GM12878 (cell line): ENCODE results near the gene TPCN2. TPM values are rescaled to one million over a fixed set of nuclear protein-coding genes. Genes with fewer than 3 reads are reported as not detected.
"Not testable (repeated sequence)": the region's sequence is repeated elsewhere in the genome, so short reads cannot be mapped to it uniquely, and the experiment has no call there.

ENCODE experiments used
- ATAC-seq: fragments of 200-7000 bp; cut with Tn5 transposase; 3 replicates; pipeline ENCODE4 v1.9.1; 2020; ENCODE audit warnings: mild to moderate bottlenecking, moderate library complexity
- BruUV-seq: library from RNA; stranded (reverse); fragments of 400-500 nt; replicated peaks from 2 replicates; lab custom pipeline; 2021; lab: Mats Ljungman, UMichigan
- CTCF ChIA-PET: fragments of 300-600 bp; sonication (Branson Sonifier 250); formaldehyde crosslinking; extraction: SDS; loops from one replicate; lab custom pipeline; 2021; ENCODE audit warnings: inconsistent platforms; lab: Yijun Ruan, JAX
- POLR2A ChIA-PET: fragments of 350-600 bp; formaldehyde crosslinking; extraction: SDS; loops from one replicate; lab custom pipeline; 2021; ENCODE audit warnings: inconsistent platforms; lab: Charles Lee
- RAD21 ChIA-PET: fragments of 300-600 bp; sonication (Branson Sonifier 250); formaldehyde crosslinking; loops from one replicate; lab custom pipeline; 2023; ENCODE audit warnings: antibody characterized with exemption; ENCODE audit not compliant: unreplicated experiment; lab: Charles Lee
- SMC1A ChIA-PET: fragments of 300-600 bp; sonication (Branson Sonifier 250); formaldehyde crosslinking; loops from one replicate; lab custom pipeline; 2023; ENCODE audit not compliant: unreplicated experiment, uncharacterized antibody; lab: Charles Lee
- DNase-seq: peaks from one replicate; pipeline ENCODE4 v3.0.0-alpha.2; 2011; ENCODE audit warnings: low read depth, low spot score
- FAIRE-seq: peaks from 3 replicates; lab custom pipeline; 2011; peaks lifted over from hg19 to GRCh38; lab: Jason Lieb, UNC
- H2AFZ ChIP-seq: 2 replicates; pipeline ENCODE4 v1.6.0; 2011; ENCODE audit warnings: low read depth, low read length, control low read depth; ENCODE audit not compliant: control insufficient read depth
- H3K27ac ChIP-seq: 2 replicates; pipeline ENCODE4 v1.5.1; 2011; ENCODE audit warnings: control low read depth; ENCODE audit not compliant: control insufficient read depth, insufficient read depth
- H3K27me3 ChIP-seq, 2 experiments: replicated peaks in 1 of 2; 2 replicates each; pipeline versions ENCODE4 v1.6.0 to v1.6.1; 2011; ENCODE audit warnings: low read length in 1 of 2; ENCODE audit not compliant: control insufficient read depth in 2 of 2, insufficient read depth in 2 of 2
- H3K36me3 ChIP-seq, 2 experiments: 2 replicates each; pipeline ENCODE4 v1.5.1; 2011; ENCODE audit warnings: low read length in 1 of 2; ENCODE audit not compliant: control insufficient read depth in 2 of 2, insufficient read depth in 2 of 2
- H3K4me1 ChIP-seq: 2 replicates; pipeline ENCODE4 v1.6.1; 2011; ENCODE audit warnings: mild to moderate bottlenecking, low read length, moderate library complexity, mixed read lengths; ENCODE audit not compliant: control insufficient read depth, insufficient read depth
- H3K4me2 ChIP-seq: 2 replicates; pipeline ENCODE4 v1.6.0; 2011; ENCODE audit warnings: control low read depth; ENCODE audit not compliant: control insufficient read depth, insufficient read depth
- H3K4me3 ChIP-seq: fragments of 200-600 bp; sonication (generic); 2 replicates; pipeline ENCODE4 v1.5.1; 2016
- H3K79me2 ChIP-seq: 2 replicates; pipeline ENCODE4 v1.6.0; 2011; ENCODE audit warnings: low read length; ENCODE audit not compliant: control insufficient read depth, insufficient read depth
- H3K9ac ChIP-seq: 2 replicates; pipeline ENCODE4 v1.8.0; 2011; ENCODE audit warnings: low read length, control low read depth, mixed read lengths; ENCODE audit not compliant: control insufficient read depth, insufficient read depth
- H3K9me3 ChIP-seq: replicated peaks from 3 replicates; pipeline ENCODE4 v1.5.1; 2011; ENCODE audit warnings: mild to moderate bottlenecking, low read length; ENCODE audit not compliant: control insufficient read depth, insufficient read depth
- H4K20me1 ChIP-seq: 2 replicates; pipeline ENCODE4 v1.6.0; 2011; ENCODE audit not compliant: control insufficient read depth, insufficient read depth
- CREB1 ChIP-seq: IDR thresholded peaks from 2 replicates; pipeline ENCODE4 v1.6.1; 2012; ENCODE audit warnings: low read depth, mild to moderate bottlenecking, inconsistent platforms
- LARP7 ChIP-seq: fragments of 450-650 bp; IDR thresholded peaks from 2 replicates; pipeline ENCODE4 v1.6.1; 2017; ENCODE audit warnings: mild to moderate bottlenecking
- NFYB ChIP-seq: IDR thresholded peaks from 2 replicates; pipeline ENCODE4 v1.6.1; 2011; ENCODE audit warnings: low read depth, mild to moderate bottlenecking, low read length, improper control_type of control experiment, moderate library complexity; ENCODE audit not compliant: insufficient read depth
- PBX3 ChIP-seq: IDR thresholded peaks from 2 replicates; pipeline ENCODE4 v1.6.1; 2011; ENCODE audit warnings: mild to moderate bottlenecking, low read depth, low read length, moderate library complexity; ENCODE audit not compliant: insufficient replicate concordance
- WGBS: methylation state at CpG from one replicate; pipeline ENCODE4 v1.1.6; 2016; ENCODE audit warnings: low lambda C conversion rate; ENCODE audit not compliant: insufficient replicate concordance, insufficient coverage; ENCODE audit errors: missing lambda C conversion rate; 5-methylcytosine and 5-hydroxymethylcytosine counted together
- in situ Hi-C: fragments of 300-500 bp; cut with MboI; formaldehyde crosslinking; loops from 9 replicates; pipeline ENCODE4 v1.14.3; 2018; ENCODE audit warnings: mixed read lengths
- intact Hi-C: fragments of 100-400 bp; cut with micrococcal nuclease; formaldehyde crosslinking; loops from one replicate; pipeline ENCODE4 v1.14.2; 2022; ENCODE audit not compliant: unreplicated experiment
- polyA plus RNA-seq, 11 experiments: library from polyadenylated mRNA; depleted of rRNA in 4 of 11; unstranded in 6 of 11; stranded (reverse) in 5 of 11; fragments of >200 nt; fragmentation: Nextera tagmentation in 4 of 11; fragmentation: Illumina TruSeq in 1 of 11; extraction: Ambion mirVana in 4 of 11; extraction: Trizol in 1 of 11; gene quantifications; 1 replicate in 1 of 11; 2 replicates in 10 of 11; pipeline versions ENCODE4 v1.2.1 to v1.2.3, GENCODE V29; 2011 to 2016; ENCODE audit warnings: inconsistent platforms in 2 of 11, missing spikeins in 2 of 11, low read depth in 1 of 11
- total RNA-seq, 4 experiments: library from RNA; depleted of rRNA in 3 of 4; stranded (reverse); fragments of >200 nt in 3 of 4; fragmentation: Illumina TruSeq in 1 of 4; extraction: Trizol in 1 of 4; gene quantifications; 2 replicates each; pipeline versions ENCODE4 v1.2.1 to v1.2.3, GENCODE V29; 2013 to 2021

The TPCN2 gene
- total and polyA plus RNA-seq, 10 of the 15 experiments (the other 5 are each of a cell fraction or from before 2014, with no cell fraction given): 1.7 to 18.4 (median 8.4) TPM

GRCh38 chr11:69076129-69076791 is 27.5 kb downstream of the TPCN2 start:
- RAD21 ChIA-PET: no interaction called here
- FAIRE-seq: no peak
- TF ChIP-seq LARP7 (no peak), NFYB (no peak), CREB1 (no peak), PBX3 (no peak)

GRCh38 chr11:69076977-69077376 is 28.2 kb downstream of the TPCN2 start:
- ATAC-seq, H3K9ac ChIP-seq, H3K4me1 ChIP-seq, H3K4me3 ChIP-seq, H3K9me3 ChIP-seq, H2AFZ ChIP-seq, CTCF ChIA-PET, RAD21 ChIA-PET, DNase-seq, intact Hi-C loops, BruUV-seq, H3K27ac ChIP-seq, FAIRE-seq, POLR2A ChIA-PET, in situ Hi-C loops, H3K4me2 ChIP-seq, SMC1A ChIA-PET, H3K79me2 ChIP-seq, H3K27me3 ChIP-seq, H4K20me1 ChIP-seq: not testable (repeated sequence)
- peaks cover 5 to 16% of the 10 kb centered on the region in 2 experiments; a peak in 3 of 4 replicates for H3K36me3 ChIP-seq
- WGBS: 42% methylated on average over 6 of the region's 6 CpGs

More at GRCh38 chr11:69076129-69076791, 27.5 kb downstream of the TPCN2 start:
- no peaks in the 10 kb centered on the region for H3K4me1 ChIP-seq
- H3K27ac ChIP-seq: no peak overlapping the region
- no peaks in the 10 kb centered on the region for H3K27me3 ChIP-seq
- CTCF ChIA-PET: no interaction called here
- H4K20me1 ChIP-seq: no peaks in the 10 kb centered on the region
- no peak overlapping the region for H3K9ac ChIP-seq
- no peak overlapping the region for H3K4me2 ChIP-seq
- peaks cover 2 to 16% of the 10 kb centered on the region in 2 experiments; a peak in 3 of 4 replicates for H3K36me3 ChIP-seq
- 61% methylated on average over 13 of the region's 20 CpGs for WGBS
- H3K79me2 ChIP-seq: no peaks in the 10 kb centered on the region
- SMC1A ChIA-PET: no interaction called here
- BruUV-seq: no TSS peak
- no peak overlapping the region for H2AFZ ChIP-seq
- in situ Hi-C loops: no loop called here
- intact Hi-C loops: no loop called here
- H3K9me3 ChIP-seq: no peaks in the 10 kb centered on the region
- ATAC-seq (no peak), DNase-seq (no peak)
- no peak overlapping the region for H3K4me3 ChIP-seq
- POLR2A ChIA-PET: no interaction called here
